HCT116 (cell line): ENCODE results near the gene C9orf85. TPM values are rescaled to one million over a fixed set of nuclear protein-coding genes. Genes with fewer than 3 reads are reported as not detected.

Experiments
- ATAC-seq: fragments of 200-7000 bp; cut with Tn5 transposase; 2 replicates; pipeline ENCODE4 v1.9.1; 2020; ENCODE audit warnings: mild to moderate bottlenecking, moderate library complexity
- Bru-seq: library from RNA; stranded (reverse); fragments of 400-500 nt; gene quantifications from one replicate; lab custom pipeline; 2021; lab: Mats Ljungman, UMichigan
- BruChase-seq, 2 experiments: library from RNA; stranded (reverse); fragments of 400-500 nt; gene quantifications; one replicate each; lab custom pipeline; 2021; lab: Mats Ljungman, UMichigan
- BruUV-seq: library from RNA; stranded (reverse); fragments of 400-500 nt; replicated peaks from 2 replicates; lab custom pipeline; 2021; lab: Mats Ljungman, UMichigan
- CTCF ChIA-PET: fragments of 300-600 bp; sonication (Branson Sonifier 250); formaldehyde crosslinking; loops from one replicate; lab custom pipeline; 2021; ENCODE audit warnings: antibody characterized with exemption; lab: Charles Lee
- POLR2A ChIA-PET: fragments of 300-600, 350-600 bp; sonication (Branson Sonifier 250); formaldehyde crosslinking; loops from one replicate; lab custom pipeline; 2021; ENCODE audit warnings: antibody characterized with exemption; lab: Charles Lee
- RAD21 ChIA-PET, 2 experiments: fragments of 300-600 bp; sonication (Branson Sonifier 250); formaldehyde crosslinking; loops; one replicate each; lab custom pipeline; 2023; ENCODE audit warnings: low total read pairs in 2 of 2; ENCODE audit not compliant: uncharacterized antibody in 2 of 2, unreplicated experiment in 2 of 2, low non-redundant PET in 1 of 2; lab: Charles Lee
- DNase-seq: peaks from one replicate; pipeline ENCODE4 v3.0.0-alpha.2; 2010; ENCODE audit warnings: low read depth, low spot score
- H2AFZ ChIP-seq: fragments of 200-600 bp; shearing (Covaris generic), sonication (generic); 2 replicates; pipeline ENCODE4 v1.6.1; 2017; ENCODE audit warnings: low read depth, mixed run types, mixed read lengths, antibody characterized with exemption, low read length; ENCODE audit not compliant: poor library complexity, severe bottlenecking
- H3K27ac ChIP-seq: 2 replicates; pipeline ENCODE4 v1.5.1; 2012; ENCODE audit warnings: low read depth, low read length
- H3K27me3 ChIP-seq: fragments of 200-600 bp; sonication (generic); 2 replicates; pipeline ENCODE4 v1.6.1; 2016; ENCODE audit warnings: mixed run types, low read length, mixed read lengths; ENCODE audit not compliant: insufficient read depth
- H3K36me3 ChIP-seq, 2 experiments: fragments of 200-500 bp in 1 of 2; fragments of 200-600 bp in 1 of 2; sonication (Bioruptor generic) in 1 of 2; sonication (generic) in 1 of 2; 2 replicates each; pipeline versions ENCODE4 v1.5.1 to v1.6.1; 2014 to 2016; ENCODE audit warnings: low read length in 2 of 2, inconsistent platforms in 1 of 2, mixed read lengths in 1 of 2, mixed run types in 1 of 2; ENCODE audit not compliant: insufficient read depth in 2 of 2, control insufficient read depth in 1 of 2
- H3K4me1 ChIP-seq, 2 experiments: fragments of 200-600 bp in 1 of 2; sonication (generic) in 1 of 2; 2 replicates each; pipeline versions ENCODE4 v1.5.1 to v1.6.1; 2012 to 2017; ENCODE audit warnings: low read length in 2 of 2, inconsistent platforms in 1 of 2, mild to moderate bottlenecking in 1 of 2, mixed read lengths in 1 of 2, mixed run types in 1 of 2, moderate library complexity in 1 of 2; ENCODE audit not compliant: insufficient read depth in 2 of 2, control insufficient read depth in 1 of 2
- H3K4me2 ChIP-seq: fragments of 200-600 bp; sonication (generic); 2 replicates; pipeline ENCODE4 v1.6.1; 2017; ENCODE audit warnings: mixed run types, low read length, mixed read lengths
- H3K4me3 ChIP-seq, 2 experiments: fragments of 200-600 bp in 1 of 2; sonication (generic) in 1 of 2; replicated peaks in 1 of 2; 2 replicates each; pipeline ENCODE4 v1.5.1; 2011 to 2016; ENCODE audit warnings: low read length in 2 of 2, control low read depth in 1 of 2, low read depth in 1 of 2, mild to moderate bottlenecking in 1 of 2, mixed read lengths in 1 of 2, mixed run types in 1 of 2
- H3K79me2 ChIP-seq: fragments of 200-600 bp; sonication (generic); 2 replicates; pipeline ENCODE4 v1.6.1; 2017; ENCODE audit warnings: mild to moderate bottlenecking, mixed run types, low read length, moderate library complexity, mixed read lengths; ENCODE audit not compliant: insufficient read depth
- H3K9ac ChIP-seq: fragments of 200-600 bp; sonication (generic); 2 replicates; pipeline ENCODE4 v1.6.1; 2016; ENCODE audit warnings: low read length, mixed read lengths
- H3K9me2 ChIP-seq: fragments of 200-600 bp; sonication (generic), shearing (Covaris generic); 2 replicates; pipeline ENCODE4 v1.6.1; 2017; ENCODE audit warnings: mixed run types, mild to moderate bottlenecking, moderate library complexity; ENCODE audit not compliant: insufficient read depth
- H3K9me3 ChIP-seq, 2 experiments: fragments of 200-500 bp in 1 of 2; fragments of 200-600 bp in 1 of 2; sonication (Bioruptor generic) in 1 of 2; sonication (generic) in 1 of 2; 2 replicates each; pipeline ENCODE4 v1.6.1; 2014 to 2017; ENCODE audit warnings: low read length in 2 of 2, mixed read lengths in 2 of 2, inconsistent platforms in 1 of 2, low read depth in 1 of 2, mild to moderate bottlenecking in 1 of 2, mixed run types in 1 of 2, moderate library complexity in 1 of 2; ENCODE audit not compliant: control insufficient read depth in 1 of 2, insufficient read depth in 1 of 2
- H4K20me1 ChIP-seq: fragments of 200-600 bp; sonication (generic), shearing (Covaris generic); 2 replicates; pipeline ENCODE4 v1.6.1; 2017; ENCODE audit warnings: mixed run types, mild to moderate bottlenecking, moderate library complexity; ENCODE audit not compliant: insufficient read depth
- ATF3 ChIP-seq: IDR thresholded peaks from 2 replicates; pipeline ENCODE4 v1.6.1; 2012
- CBX3 ChIP-seq: IDR thresholded peaks from 2 replicates; pipeline ENCODE4 v1.6.1; 2012; ENCODE audit warnings: low read depth
- CEBPB ChIP-seq: IDR thresholded peaks from 2 replicates; pipeline ENCODE4 v1.6.1; 2012; ENCODE audit warnings: low read depth
- EGR1 ChIP-seq: IDR thresholded peaks from 2 replicates; pipeline ENCODE4 v1.6.1; 2012; ENCODE audit warnings: low read depth
- ELF1 ChIP-seq: IDR thresholded peaks from 2 replicates; pipeline ENCODE4 v1.6.1; 2012; ENCODE audit warnings: low read depth, borderline replicate concordance
- EZH2phosphoT487 ChIP-seq: fragments of 200-600 bp; IDR thresholded peaks from 2 replicates; pipeline ENCODE4 v1.6.1; 2018; ENCODE audit warnings: antibody characterized with exemption, borderline replicate concordance
- FOSL1 ChIP-seq: IDR thresholded peaks from 2 replicates; pipeline ENCODE4 v1.6.1; 2012; ENCODE audit warnings: low read depth
- JUND ChIP-seq: IDR thresholded peaks from 2 replicates; pipeline ENCODE4 v1.6.1; 2012
- POLR2A ChIP-seq: IDR thresholded peaks from 2 replicates; pipeline ENCODE4 v1.7.0; 2011; ENCODE audit warnings: borderline replicate concordance; ENCODE audit not compliant: insufficient read depth, insufficient read length; ENCODE audit errors: extremely low read depth
- POLR2AphosphoS5 ChIP-seq: IDR thresholded peaks from 2 replicates; pipeline ENCODE4 v1.6.1; 2011; ENCODE audit warnings: mild to moderate bottlenecking, low read depth, low read length, moderate library complexity
- RAD21 ChIP-seq: IDR thresholded peaks from 2 replicates; pipeline ENCODE4 v1.6.1; 2012; ENCODE audit warnings: low read depth, mild to moderate bottlenecking
- REST ChIP-seq: IDR thresholded peaks from 2 replicates; pipeline ENCODE4 v1.6.1; 2012; ENCODE audit warnings: low read depth
- SIN3A ChIP-seq: IDR thresholded peaks from 2 replicates; pipeline ENCODE4 v1.6.1; 2012; ENCODE audit warnings: low read depth
- SP1 ChIP-seq: IDR thresholded peaks from 2 replicates; pipeline ENCODE4 v1.6.1; 2012; ENCODE audit warnings: low read depth
- SRF ChIP-seq: IDR thresholded peaks from 2 replicates; pipeline ENCODE4 v1.6.1; 2012; ENCODE audit warnings: low read depth
- TCF7L2 ChIP-seq: IDR thresholded peaks from 2 replicates; pipeline ENCODE4 v1.7.0; 2011; ENCODE audit warnings: borderline replicate concordance, inconsistent platforms; ENCODE audit not compliant: insufficient read depth, insufficient read length; ENCODE audit errors: extremely low read depth
- YY1 ChIP-seq: IDR thresholded peaks from 2 replicates; pipeline ENCODE4 v1.6.1; 2011; ENCODE audit warnings: low read length, low read depth, moderate library complexity, mild to moderate bottlenecking; ENCODE audit not compliant: insufficient replicate concordance; ENCODE audit errors: extremely low read depth
- ZBTB33 ChIP-seq: IDR thresholded peaks from 2 replicates; pipeline ENCODE4 v1.6.1; 2011; ENCODE audit warnings: mild to moderate bottlenecking, low read length, moderate library complexity; ENCODE audit not compliant: insufficient replicate concordance; ENCODE audit errors: extremely low read depth
- ZFX ChIP-seq: fragments of 450-650 bp; IDR thresholded peaks from 2 replicates; pipeline ENCODE4 v1.6.1; 2017
- ZNF274 ChIP-seq: fragments of 200-500 bp; sonication (Bioruptor generic); IDR thresholded peaks from 2 replicates; pipeline ENCODE4 v1.6.1; 2014; ENCODE audit warnings: mild to moderate bottlenecking, low read depth, low read length, inconsistent platforms
- intact Hi-C: fragments of 100-400 bp; cut with micrococcal nuclease; formaldehyde crosslinking; loops from 2 replicates; pipeline ENCODE4 v1.10.0; 2022
- long read RNA-seq: library from polyadenylated mRNA; unstranded; transcript quantifications from one replicate; pipeline ENCODE4 v2.0.0, GENCODE V29; 2021; ENCODE audit not compliant: unreplicated experiment
- polyA plus RNA-seq: library from polyadenylated mRNA; unstranded; fragments of >200 nt; gene quantifications from 2 replicates; pipeline ENCODE4 v1.2.1, GENCODE V29; 2012; ENCODE audit warnings: missing spikeins
- total RNA-seq: library from RNA; stranded (reverse); gene quantifications from one replicate; pipeline ENCODE4 v1.2.1, GENCODE V29; 2021; ENCODE audit not compliant: unreplicated experiment

Gene C9orf85
- total RNA-seq (12.4 TPM), Bru-seq, nascent RNA (percentile 75 among the genes with signal in this experiment), BruChase-seq, experiment 1, labeled RNA remaining after a 6-hour chase (percentile 60 among the genes with signal in this experiment), BruChase-seq, experiment 2, labeled RNA remaining after a 2-hour chase (percentile 67 among the genes with signal in this experiment)
- 7.5 and 10.4 TPM in 2 replicates for polyA plus RNA-seq
- long read RNA-seq, transcript C9orf85-201 (4 exons, 1,279 nt), result major isoform, 6 of 17 reads
- long read RNA-seq, partial matches to known transcripts, result 1 of 17 reads
- long read RNA-seq, other reads (novel, unspliced or antisense), result 7 of 17 reads

- CTCF ChIA-PET, result interaction anchor here (1.9 kb wide), 1 partner anchor 92 kb away, joined by 6 read pairs; no protein-coding TSS in a partner anchor
- Histone ChIP-seq H3K4me3 (peak within 1 kb of the TSS; percentile 77 to 89), H3K9me2 (no peaks in the 10 kb centered on the region), H3K9me3 (no peaks in the 10 kb centered on the region), H3K79me2 (peaks cover 89% of the 10 kb centered on the region), H2AFZ (peak within 1 kb of the TSS; percentile 28), H3K36me3 (no peaks in the 10 kb centered on the region), H3K9ac (peak within 1 kb of the TSS; percentile 82), H3K4me1 (peaks cover 5 to 16% of the 10 kb centered on the region in 2 experiments), H3K4me2 (peak within 1 kb of the TSS; percentile 77), H4K20me1 (peaks cover 13% of the 10 kb centered on the region; the same call in 1 of the 2 replicates), H3K27me3 (no peaks in the 10 kb centered on the region), H3K27ac (peak within 1 kb of the TSS; percentile 90)
- intact Hi-C loops, result no loop called here
- no TSS peak for BruUV-seq
- POLR2A ChIA-PET, result interaction anchor here (0.6 to 1.4 kb wide), 21 partner anchors 10 to 946 kb away, joined by 3 to 10 read pairs (median 3); no protein-coding TSS in a partner anchor
- ATAC-seq (peak; percentile 92), DNase-seq (peak; percentile 99)
- RAD21 ChIA-PET, result no interaction called here
- TF ChIP-seq TCF7L2 (peak; percentile 9), REST (no peak), JUND (no peak), POLR2A (peak; percentile 96), CBX3 (peak; percentile 76; the same call in 1 of the 2 replicates), CEBPB (no peak), ZBTB33 (no peak), EZH2phosphoT487 (no peak), SRF (no peak), ATF3 (no peak), YY1 (peak; percentile 46), FOSL1 (no peak), EGR1 (0 out of 2 replicates have a peak, but pooled peaks have one; percentile 2), POLR2AphosphoS5 (peak; percentile 96), ELF1 (peak; percentile 32; the same call in 1 of the 2 replicates), SIN3A (peak; percentile 85), ZFX (peak; percentile 65; the same call in 1 of the 2 replicates), ZNF274 (no peak), RAD21 (no peak), SP1 (peak; percentile 98)
Observed at GRCh38 chr9:71911061-71911907, at the start of gene C9orf85, which contains the start of gene ABHD17B. Gene C9orf85 (plus strand): TSS chr9:71911639. CDS start chr9:71911735, 96 bp downstream. Gene ABHD17B (minus strand): TSS chr9:71911193. CDS start chr9:71875080, 36,113 bp downstream.
